Measurements from ENCODE around the gene KCNJ11.

DNA sequence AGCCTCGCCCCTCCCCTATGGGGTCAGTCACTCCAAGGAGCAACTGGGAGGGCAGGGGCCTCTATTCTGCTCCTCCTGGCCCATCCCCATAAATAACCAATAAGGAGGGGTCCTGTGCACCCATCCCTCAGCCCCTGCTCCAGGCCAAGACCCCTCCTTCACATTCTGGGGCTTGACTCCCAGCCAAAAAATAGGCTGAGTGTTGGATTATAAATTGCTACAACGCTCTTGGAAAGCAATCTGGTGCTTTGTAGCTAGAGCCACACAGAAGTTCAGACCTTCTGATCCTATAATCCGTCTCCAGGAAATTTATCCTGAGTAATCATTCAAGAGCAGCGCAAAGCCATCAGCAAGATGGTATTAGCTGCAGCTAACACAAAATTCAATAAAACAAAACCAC is 45.6 kb upstream of the KCNJ11 start:
- TF ChIP-seq, protein P1, sequence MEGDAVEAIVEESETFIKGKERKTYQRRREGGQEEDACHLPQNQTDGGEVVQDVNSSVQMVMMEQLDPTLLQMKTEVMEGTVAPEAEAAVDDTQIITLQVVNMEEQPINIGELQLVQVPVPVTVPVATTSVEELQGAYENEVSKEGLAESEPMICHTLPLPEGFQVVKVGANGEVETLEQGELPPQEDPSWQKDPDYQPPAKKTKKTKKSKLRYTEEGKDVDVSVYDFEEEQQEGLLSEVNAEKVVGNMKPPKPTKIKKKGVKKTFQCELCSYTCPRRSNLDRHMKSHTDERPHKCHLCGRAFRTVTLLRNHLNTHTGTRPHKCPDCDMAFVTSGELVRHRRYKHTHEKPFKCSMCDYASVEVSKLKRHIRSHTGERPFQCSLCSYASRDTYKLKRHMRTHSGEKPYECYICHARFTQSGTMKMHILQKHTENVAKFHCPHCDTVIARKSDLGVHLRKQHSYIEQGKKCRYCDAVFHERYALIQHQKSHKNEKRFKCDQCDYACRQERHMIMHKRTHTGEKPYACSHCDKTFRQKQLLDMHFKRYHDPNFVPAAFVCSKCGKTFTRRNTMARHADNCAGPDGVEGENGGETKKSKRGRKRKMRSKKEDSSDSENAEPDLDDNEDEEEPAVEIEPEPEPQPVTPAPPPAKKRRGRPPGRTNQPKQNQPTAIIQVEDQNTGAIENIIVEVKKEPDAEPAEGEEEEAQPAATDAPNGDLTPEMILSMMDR (IDR thresholded peaks at IDR 0.05; ENCODE audit: low read length): no peak
- no peak for TF ChIP-seq EZH2 (IDR thresholded peaks at IDR 0.05; ENCODE audit: borderline replicate concordance, low read length)

Measured in OCI-LY1 (cell line).